WERI-Rb-1 (cell line): ENCODE measurements around the gene CEP76.

Source experiments
- DNase-seq: peaks from one replicate; pipeline ENCODE4 v3.0.0-alpha.2; 2020
- H3K27ac ChIP-seq: fragments of 250-450 bp; sonication (Bioruptor Pico); 2 replicates; pipeline ENCODE4 v1.5.1; 2020; ENCODE audit warnings: mild to moderate bottlenecking, moderate library complexity
- H3K27me3 ChIP-seq: fragments of 250-450 bp; sonication (Bioruptor Pico); 2 replicates; pipeline ENCODE4 v1.5.1; 2021; ENCODE audit warnings: mild to moderate bottlenecking, low read depth, moderate library complexity; ENCODE audit not compliant: insufficient read depth, severe bottlenecking
- H3K36me3 ChIP-seq: fragments of 250-450 bp; sonication (Bioruptor Pico); 2 replicates; pipeline ENCODE4 v1.5.1; 2020; ENCODE audit warnings: mild to moderate bottlenecking, moderate library complexity
- H3K4me3 ChIP-seq: 2 replicates; pipeline ENCODE4 v1.5.1; 2011; ENCODE audit warnings: low read depth, mild to moderate bottlenecking, control low read depth, low read length
- H3K9me3 ChIP-seq: fragments of 250-450 bp; sonication (Bioruptor Pico); 2 replicates; pipeline ENCODE4 v1.5.1; 2021; ENCODE audit warnings: mild to moderate bottlenecking, moderate library complexity; ENCODE audit not compliant: severe bottlenecking
- TF ChIP-seq, protein P1 (sequence below): IDR thresholded peaks from 2 replicates; pipeline ENCODE4 v1.5.1; 2011; ENCODE audit warnings: low read depth, mild to moderate bottlenecking, control low read depth, inconsistent platforms, low read length

The CEP76 gene

DNA sequence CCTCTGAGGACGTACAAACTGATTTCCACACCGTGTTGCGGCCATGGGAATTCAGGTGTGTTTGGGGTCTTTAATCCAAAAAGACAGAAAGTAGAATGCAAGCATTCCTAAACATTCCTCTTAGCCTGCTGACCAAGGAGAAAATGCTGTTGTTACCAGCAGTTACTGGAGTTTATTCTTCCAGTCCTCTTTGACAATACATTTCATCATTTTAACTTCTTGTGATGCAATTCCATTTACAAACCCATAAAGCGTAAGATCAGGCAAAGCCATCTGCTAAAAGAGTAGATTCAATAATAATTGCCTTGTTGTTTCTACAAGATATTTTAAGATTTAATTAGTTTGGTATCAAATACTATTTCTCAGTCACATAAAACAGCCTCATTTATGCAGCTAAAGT is 77.3 kb downstream of the CEP76 start:
- Histone ChIP-seq H3K4me3 (no peak overlapping the region), H3K27ac (no peak overlapping the region), H3K27me3 (no peaks in the 10 kb centered on the region), H3K36me3 (no peaks in the 10 kb centered on the region), H3K9me3 (peaks cover 3% of the 10 kb centered on the region)
- TF ChIP-seq, protein P1, sequence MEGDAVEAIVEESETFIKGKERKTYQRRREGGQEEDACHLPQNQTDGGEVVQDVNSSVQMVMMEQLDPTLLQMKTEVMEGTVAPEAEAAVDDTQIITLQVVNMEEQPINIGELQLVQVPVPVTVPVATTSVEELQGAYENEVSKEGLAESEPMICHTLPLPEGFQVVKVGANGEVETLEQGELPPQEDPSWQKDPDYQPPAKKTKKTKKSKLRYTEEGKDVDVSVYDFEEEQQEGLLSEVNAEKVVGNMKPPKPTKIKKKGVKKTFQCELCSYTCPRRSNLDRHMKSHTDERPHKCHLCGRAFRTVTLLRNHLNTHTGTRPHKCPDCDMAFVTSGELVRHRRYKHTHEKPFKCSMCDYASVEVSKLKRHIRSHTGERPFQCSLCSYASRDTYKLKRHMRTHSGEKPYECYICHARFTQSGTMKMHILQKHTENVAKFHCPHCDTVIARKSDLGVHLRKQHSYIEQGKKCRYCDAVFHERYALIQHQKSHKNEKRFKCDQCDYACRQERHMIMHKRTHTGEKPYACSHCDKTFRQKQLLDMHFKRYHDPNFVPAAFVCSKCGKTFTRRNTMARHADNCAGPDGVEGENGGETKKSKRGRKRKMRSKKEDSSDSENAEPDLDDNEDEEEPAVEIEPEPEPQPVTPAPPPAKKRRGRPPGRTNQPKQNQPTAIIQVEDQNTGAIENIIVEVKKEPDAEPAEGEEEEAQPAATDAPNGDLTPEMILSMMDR = no peak
- no peak for DNase-seq
